GM23338 (cell line): Measurements from ENCODE around the gene CACNA1C. TPM values are rescaled to one million over a fixed set of nuclear protein-coding genes. Genes with fewer than 3 reads are reported as not detected.

ENCODE experiments used
- ATAC-seq: fragments of 200-7000 bp; cut with Tn5 transposase; 3 replicates; pipeline ENCODE4 v1.9.1; 2020
- DNase-seq: peaks from one replicate; pipeline ENCODE4 v3.0.0-alpha.2; 2015; ENCODE audit warnings: low spot score
- H2AFZ ChIP-seq: fragments of 200-600 bp; sonication (generic); 2 replicates; pipeline ENCODE4 v1.8.0; 2016; ENCODE audit warnings: antibody characterized with exemption, mild to moderate bottlenecking, moderate library complexity
- H3F3A ChIP-seq: fragments of 200-600 bp; sonication (generic); replicated peaks from 2 replicates; pipeline ENCODE4 v1.8.0; 2017; ENCODE audit warnings: antibody characterized with exemption, mixed run types, low read depth
- H3K27ac ChIP-seq: fragments of 200-600 bp; sonication (generic); 2 replicates; pipeline ENCODE4 v1.6.1; 2016; ENCODE audit warnings: low read depth
- H3K27me3 ChIP-seq: fragments of 200-600 bp; sonication (generic); 2 replicates; pipeline ENCODE4 v1.8.0; 2016; ENCODE audit warnings: mild to moderate bottlenecking, mixed run types, moderate library complexity; ENCODE audit not compliant: insufficient read depth
- H3K36me3 ChIP-seq: fragments of 200-600 bp; sonication (generic); 2 replicates; pipeline ENCODE4 v1.8.0; 2016; ENCODE audit warnings: mild to moderate bottlenecking; ENCODE audit not compliant: insufficient read depth
- H3K4me1 ChIP-seq: fragments of 200-600 bp; sonication (generic); 2 replicates; pipeline ENCODE4 v1.8.0; 2016; ENCODE audit warnings: mild to moderate bottlenecking, moderate library complexity; ENCODE audit not compliant: insufficient read depth
- H3K4me2 ChIP-seq: fragments of 200-600 bp; sonication (generic); 2 replicates; pipeline ENCODE4 v1.7.1; 2017; ENCODE audit warnings: mixed run types
- H3K4me3 ChIP-seq: fragments of 200-600 bp; sonication (generic); 2 replicates; pipeline ENCODE4 v1.6.1; 2016; ENCODE audit warnings: mixed run types
- H3K79me2 ChIP-seq: fragments of 200-600 bp; sonication (generic); replicated peaks from 2 replicates; pipeline ENCODE4 v1.8.0; 2017; ENCODE audit warnings: mild to moderate bottlenecking; ENCODE audit not compliant: insufficient read depth
- H3K9me2 ChIP-seq: fragments of 200-600 bp; sonication (generic); 2 replicates; pipeline ENCODE4 v1.8.0; 2017; ENCODE audit not compliant: insufficient read depth
- H4K20me1 ChIP-seq: fragments of 200-600 bp; sonication (generic); replicated peaks from 2 replicates; pipeline ENCODE4 v1.8.0; 2017; ENCODE audit warnings: mild to moderate bottlenecking; ENCODE audit not compliant: insufficient read depth
- H3K27ac Mint-ChIP-seq: 2 replicates; pipeline ENCODE4 v1.8.0; 2020; ENCODE audit warnings: inconsistent platforms, mild to moderate bottlenecking, moderate library complexity, mixed read lengths
- H3K27me3 Mint-ChIP-seq: 3 replicates; pipeline ENCODE4 v1.8.0; 2022; ENCODE audit warnings: low read depth, mild to moderate bottlenecking, moderate library complexity, mixed read lengths, inconsistent platforms; ENCODE audit not compliant: insufficient read depth, poor library complexity
- H3K36me3 Mint-ChIP-seq: 3 replicates; pipeline ENCODE4 v1.8.0; 2021; ENCODE audit warnings: low read depth, mild to moderate bottlenecking, inconsistent platforms, moderate library complexity, mixed read lengths
- H3K4me1 Mint-ChIP-seq: 3 replicates; pipeline ENCODE4 v1.8.0; 2020; ENCODE audit warnings: mild to moderate bottlenecking, inconsistent platforms, mixed read lengths
- H3K4me3 Mint-ChIP-seq: 3 replicates; pipeline ENCODE4 v1.8.0; 2021; ENCODE audit warnings: moderate library complexity, mild to moderate bottlenecking, inconsistent platforms, mixed read lengths
- H3K9me3 Mint-ChIP-seq: 3 replicates; pipeline ENCODE4 v1.8.0; 2020; ENCODE audit warnings: moderate library complexity, mild to moderate bottlenecking, inconsistent platforms, mixed read lengths
- CREB1 ChIP-seq: fragments of 250-450 bp; sonication (Bioruptor Pico); IDR thresholded peaks from 2 replicates; pipeline ENCODE4 v1.5.0; 2020; ENCODE audit warnings: low read depth, mild to moderate bottlenecking, moderate library complexity
- CTCF ChIP-seq, 2 experiments: fragments of 200-600 bp in 1 of 2; sonication (generic) in 1 of 2; conservative IDR thresholded peaks; 2 replicates each; pipeline versions ENCODE4 v1.5.1 to v1.6.1; 2016 to 2017; ENCODE audit warnings: antibody characterized with exemption in 2 of 2, low read depth in 2 of 2, mild to moderate bottlenecking in 2 of 2, moderate library complexity in 1 of 2
- EZH2 ChIP-seq: fragments of 200-600 bp; sonication (generic); IDR thresholded peaks from one replicate; pipeline ENCODE4 v1.8.0; 2017; ENCODE audit warnings: antibody characterized with exemption, mild to moderate bottlenecking, low read depth; ENCODE audit not compliant: unreplicated experiment
- EZH2phosphoT487 ChIP-seq: fragments of 200-600 bp; sonication (generic); IDR thresholded peaks from one replicate; pipeline ENCODE4 v1.8.1; 2018; ENCODE audit warnings: antibody characterized with exemption; ENCODE audit not compliant: unreplicated experiment
- JUNB ChIP-seq: IDR thresholded peaks from one replicate; pipeline ENCODE4 v1.6.1; 2016; ENCODE audit warnings: antibody characterized with exemption; ENCODE audit not compliant: unreplicated experiment
- NANOG ChIP-seq: IDR thresholded peaks from 2 replicates; pipeline ENCODE4 v1.6.1; 2016; ENCODE audit warnings: antibody characterized with exemption, borderline replicate concordance
- POLR2AphosphoS5 ChIP-seq: IDR thresholded peaks from 2 replicates; pipeline ENCODE4 v1.6.1; 2016; ENCODE audit warnings: antibody characterized with exemption, low read depth
- STAT1 ChIP-seq: IDR thresholded peaks from one replicate; pipeline ENCODE4 v1.6.1; 2016; ENCODE audit warnings: antibody characterized with exemption; ENCODE audit not compliant: unreplicated experiment
- ZNF114 ChIP-seq: fragments of 250-450 bp; sonication (Bioruptor Pico); IDR thresholded peaks from 2 replicates; pipeline ENCODE4 v1.5.0; 2020; ENCODE audit warnings: mild to moderate bottlenecking, moderate library complexity
- ZNF331 ChIP-seq: fragments of 250-450 bp; sonication (Bioruptor Pico); IDR thresholded peaks from 2 replicates; pipeline ENCODE4 v1.5.0; 2020; ENCODE audit warnings: low read depth, mild to moderate bottlenecking, moderate library complexity
- ZNF462 ChIP-seq: fragments of 250-450 bp; sonication (Bioruptor Pico); IDR thresholded peaks from 2 replicates; pipeline ENCODE4 v1.5.0; 2020; ENCODE audit warnings: mild to moderate bottlenecking, moderate library complexity
- polyA plus RNA-seq: library from polyadenylated mRNA; unstranded; fragments of >200 nt; fragmentation: Nextera tagmentation; extraction: Ambion mirVana; gene quantifications from 2 replicates; pipeline ENCODE4 v1.2.1, GENCODE V29; 2016
- total RNA-seq: library from RNA; depleted of rRNA; stranded (reverse); fragments of >200 nt; shearing (Covaris generic); gene quantifications from 2 replicates; pipeline ENCODE4 v1.2.3, GENCODE V29; 2014
- TF ChIP-seq, protein P1 (sequence below): IDR thresholded peaks from 2 replicates; pipeline ENCODE4 v1.6.1; 2016; ENCODE audit warnings: antibody characterized with exemption
- TF ChIP-seq, protein P2 (sequence below): IDR thresholded peaks from one replicate; pipeline ENCODE4 v1.6.1; 2018; ENCODE audit warnings: antibody characterized with exemption; ENCODE audit not compliant: unreplicated experiment

Gene CACNA1C
- total and polyA plus RNA-seq, 2 experiments from 2014 or later: 0.78 to 2.1 TPM

- peaks cover 11% of the 10 kb centered on the region for H3K36me3 Mint-ChIP-seq
- H3K4me3 Mint-ChIP-seq: no peak overlapping the region
- peaks cover 4% of the 10 kb centered on the region for H3K27me3 Mint-ChIP-seq
- no peaks in the 10 kb centered on the region for H3F3A ChIP-seq
- no peaks in the 10 kb centered on the region for H3K27me3 ChIP-seq
- ATAC-seq: no peak
- H3K27ac ChIP-seq: no peak overlapping the region
- peaks cover 6% of the 10 kb centered on the region; the same call in 1 of the 2 replicates for H3K9me2 ChIP-seq
- TF ChIP-seq EZH2phosphoT487 (no peak), EZH2 (no peak), NANOG (no peak), ZNF331 (no peak), ZNF114 (no peak), STAT1 (no peak), CREB1 (CRISPR knock-in tag) (no peak), POLR2AphosphoS5 (no peak), JUNB (no peak), CTCF (conservative IDR thresholded peaks at IDR 0.05; ENCODE audit: low read depth in 2 of 2) (no peak), ZNF462 (CRISPR knock-in tag) (no peak)
- TF ChIP-seq, protein P1, sequence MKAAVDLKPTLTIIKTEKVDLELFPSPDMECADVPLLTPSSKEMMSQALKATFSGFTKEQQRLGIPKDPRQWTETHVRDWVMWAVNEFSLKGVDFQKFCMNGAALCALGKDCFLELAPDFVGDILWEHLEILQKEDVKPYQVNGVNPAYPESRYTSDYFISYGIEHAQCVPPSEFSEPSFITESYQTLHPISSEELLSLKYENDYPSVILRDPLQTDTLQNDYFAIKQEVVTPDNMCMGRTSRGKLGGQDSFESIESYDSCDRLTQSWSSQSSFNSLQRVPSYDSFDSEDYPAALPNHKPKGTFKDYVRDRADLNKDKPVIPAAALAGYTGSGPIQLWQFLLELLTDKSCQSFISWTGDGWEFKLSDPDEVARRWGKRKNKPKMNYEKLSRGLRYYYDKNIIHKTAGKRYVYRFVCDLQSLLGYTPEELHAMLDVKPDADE: no peak
- TF ChIP-seq, protein P2, sequence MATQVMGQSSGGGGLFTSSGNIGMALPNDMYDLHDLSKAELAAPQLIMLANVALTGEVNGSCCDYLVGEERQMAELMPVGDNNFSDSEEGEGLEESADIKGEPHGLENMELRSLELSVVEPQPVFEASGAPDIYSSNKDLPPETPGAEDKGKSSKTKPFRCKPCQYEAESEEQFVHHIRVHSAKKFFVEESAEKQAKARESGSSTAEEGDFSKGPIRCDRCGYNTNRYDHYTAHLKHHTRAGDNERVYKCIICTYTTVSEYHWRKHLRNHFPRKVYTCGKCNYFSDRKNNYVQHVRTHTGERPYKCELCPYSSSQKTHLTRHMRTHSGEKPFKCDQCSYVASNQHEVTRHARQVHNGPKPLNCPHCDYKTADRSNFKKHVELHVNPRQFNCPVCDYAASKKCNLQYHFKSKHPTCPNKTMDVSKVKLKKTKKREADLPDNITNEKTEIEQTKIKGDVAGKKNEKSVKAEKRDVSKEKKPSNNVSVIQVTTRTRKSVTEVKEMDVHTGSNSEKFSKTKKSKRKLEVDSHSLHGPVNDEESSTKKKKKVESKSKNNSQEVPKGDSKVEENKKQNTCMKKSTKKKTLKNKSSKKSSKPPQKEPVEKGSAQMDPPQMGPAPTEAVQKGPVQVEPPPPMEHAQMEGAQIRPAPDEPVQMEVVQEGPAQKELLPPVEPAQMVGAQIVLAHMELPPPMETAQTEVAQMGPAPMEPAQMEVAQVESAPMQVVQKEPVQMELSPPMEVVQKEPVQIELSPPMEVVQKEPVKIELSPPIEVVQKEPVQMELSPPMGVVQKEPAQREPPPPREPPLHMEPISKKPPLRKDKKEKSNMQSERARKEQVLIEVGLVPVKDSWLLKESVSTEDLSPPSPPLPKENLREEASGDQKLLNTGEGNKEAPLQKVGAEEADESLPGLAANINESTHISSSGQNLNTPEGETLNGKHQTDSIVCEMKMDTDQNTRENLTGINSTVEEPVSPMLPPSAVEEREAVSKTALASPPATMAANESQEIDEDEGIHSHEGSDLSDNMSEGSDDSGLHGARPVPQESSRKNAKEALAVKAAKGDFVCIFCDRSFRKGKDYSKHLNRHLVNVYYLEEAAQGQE: no peak
- no peak overlapping the region for H3K4me2 ChIP-seq
- H3K4me1 Mint-ChIP-seq: no peaks in the 10 kb centered on the region; the same call in 1 of the 3 replicates
- H3K79me2 ChIP-seq: no peaks in the 10 kb centered on the region
- H3K4me1 ChIP-seq: no peaks in the 10 kb centered on the region
- no peak overlapping the region for H2AFZ ChIP-seq
- H4K20me1 ChIP-seq: no peaks in the 10 kb centered on the region
- H3K27ac Mint-ChIP-seq: no peak overlapping the region
- no peak for DNase-seq
- no peaks in the 10 kb centered on the region for H3K36me3 ChIP-seq
- no peak overlapping the region for H3K4me3 ChIP-seq
- peaks cover 20% of the 10 kb centered on the region for H3K9me3 Mint-ChIP-seq
Measured at GRCh38 chr12:2076728-2077127, 23.9 kb downstream of the CACNA1C start.
